HG03439 (cell line): Measurements from ENCODE around the gene AGAP3.

Experiments
- ATAC-seq: cut with Tn5 transposase; IDR thresholded peaks from one replicate; pipeline ENCODE4 v1.9.1; 2021; ENCODE audit warnings: mild to moderate bottlenecking, moderate library complexity; ENCODE audit not compliant: unreplicated experiment

The AGAP3 gene

DNA sequence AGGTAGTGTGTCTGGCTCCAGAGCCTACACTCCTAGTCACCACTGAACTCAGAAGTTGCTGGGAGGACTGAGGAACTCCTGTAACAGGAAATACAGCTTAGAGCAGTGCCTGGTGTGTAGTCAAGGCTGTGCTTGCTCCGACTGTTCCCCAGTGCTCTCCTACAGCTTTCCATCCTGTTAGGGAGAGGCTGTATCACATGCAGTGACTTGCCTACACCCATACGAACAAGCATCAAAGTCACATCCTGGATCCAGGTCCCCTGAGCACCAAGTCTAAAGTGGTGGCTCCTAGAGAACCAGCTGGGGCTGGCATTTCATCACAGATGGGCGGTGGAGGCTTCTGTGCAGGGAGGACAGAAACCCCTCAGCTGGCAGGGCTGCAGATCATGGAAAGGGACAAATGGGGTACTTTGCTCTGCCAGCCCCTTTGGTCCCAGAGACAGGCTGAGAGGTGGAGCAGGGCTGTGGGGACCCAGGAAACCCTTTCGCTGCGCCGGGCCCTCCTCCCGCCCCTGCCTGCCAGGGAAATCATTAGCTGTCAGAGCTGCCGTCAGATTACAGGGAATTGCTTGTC, 93.1 kb downstream of the AGAP3 start:
- ATAC-seq: no peak

DNA sequence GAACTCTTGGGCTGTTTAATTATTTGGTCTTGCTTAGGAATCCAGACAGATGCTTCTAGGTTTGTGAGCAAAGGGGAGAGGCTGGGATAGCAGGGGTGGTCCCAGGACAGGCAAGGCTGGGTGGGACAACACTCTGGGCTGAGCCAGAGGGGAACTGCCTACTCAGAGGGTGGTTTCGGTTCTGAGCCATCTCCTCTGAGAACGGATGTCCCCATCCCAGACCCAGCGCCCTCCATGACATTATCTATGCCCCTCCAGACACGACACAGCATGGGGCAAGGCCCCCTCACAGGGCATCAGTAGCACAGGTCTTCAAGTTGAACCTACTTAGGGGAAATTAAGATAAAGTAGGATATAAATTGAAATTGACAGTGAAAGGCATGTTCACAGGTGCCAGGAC, 93.7 kb downstream of the AGAP3 start:
- ATAC-seq: no peak

DNA sequence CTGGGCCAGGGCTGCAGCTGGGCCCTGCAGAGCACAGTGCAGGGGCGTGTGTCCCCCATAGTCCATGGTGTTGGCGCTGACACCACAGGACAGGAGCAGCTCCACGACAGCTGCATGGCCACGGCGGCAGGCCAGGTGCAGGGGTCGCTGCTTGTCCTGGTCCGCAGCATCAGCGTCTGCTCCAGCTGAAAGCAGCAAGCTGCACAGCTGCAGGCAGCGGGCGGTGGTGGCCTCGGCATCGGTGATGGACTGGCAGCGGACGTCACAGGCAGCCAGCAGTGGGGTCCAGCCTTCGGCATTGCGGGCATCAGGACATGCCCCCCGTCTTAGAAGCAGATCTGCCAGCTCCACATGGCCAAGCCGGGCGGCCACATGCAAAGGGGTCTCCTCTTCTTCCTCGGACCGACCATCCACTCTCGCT, 94.7 kb downstream of the AGAP3 start:
- ATAC-seq: no peak

DNA sequence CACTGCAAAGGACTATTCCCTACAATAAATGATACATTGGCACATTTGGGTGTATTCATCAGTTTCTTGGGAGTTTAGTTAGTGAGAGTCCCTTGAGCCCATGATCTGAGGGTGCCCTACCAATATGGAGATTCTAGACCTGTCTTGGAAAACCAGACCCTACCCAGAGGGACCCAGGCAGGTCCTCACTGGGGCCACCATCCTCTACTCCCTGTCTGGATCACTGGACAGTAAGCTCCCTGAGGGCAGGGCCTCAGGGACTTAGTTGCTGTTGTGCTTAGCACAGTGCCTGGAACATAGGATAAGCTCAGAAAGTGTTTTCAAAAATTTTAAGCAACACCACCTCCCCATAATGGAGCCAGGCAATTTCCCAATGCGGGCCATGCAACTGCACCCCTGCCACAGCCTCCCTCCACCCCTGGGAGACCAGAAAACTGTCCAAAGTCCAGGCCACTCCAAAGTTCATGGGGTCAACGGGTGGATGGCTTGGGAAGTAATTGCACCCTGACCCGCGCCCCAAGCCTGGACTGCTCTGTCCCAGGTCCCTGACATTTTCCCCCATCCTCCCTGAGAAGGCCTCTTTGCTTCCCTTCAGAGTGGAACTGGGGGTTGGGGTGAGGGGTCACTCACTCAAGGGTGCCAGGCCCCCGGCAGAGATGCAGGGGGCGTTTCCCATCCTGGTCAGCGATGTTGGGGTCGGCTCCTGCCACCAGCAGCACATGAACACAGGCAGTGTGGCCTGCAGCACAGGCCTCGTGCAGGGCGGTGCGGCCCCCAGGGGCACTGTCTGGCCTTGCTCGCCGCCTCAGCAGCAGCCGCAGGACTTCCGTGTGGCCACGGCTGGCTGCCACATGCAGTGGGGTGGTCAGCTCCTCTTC, 99.7 kb downstream of the AGAP3 start:
- ATAC-seq: no peak

DNA sequence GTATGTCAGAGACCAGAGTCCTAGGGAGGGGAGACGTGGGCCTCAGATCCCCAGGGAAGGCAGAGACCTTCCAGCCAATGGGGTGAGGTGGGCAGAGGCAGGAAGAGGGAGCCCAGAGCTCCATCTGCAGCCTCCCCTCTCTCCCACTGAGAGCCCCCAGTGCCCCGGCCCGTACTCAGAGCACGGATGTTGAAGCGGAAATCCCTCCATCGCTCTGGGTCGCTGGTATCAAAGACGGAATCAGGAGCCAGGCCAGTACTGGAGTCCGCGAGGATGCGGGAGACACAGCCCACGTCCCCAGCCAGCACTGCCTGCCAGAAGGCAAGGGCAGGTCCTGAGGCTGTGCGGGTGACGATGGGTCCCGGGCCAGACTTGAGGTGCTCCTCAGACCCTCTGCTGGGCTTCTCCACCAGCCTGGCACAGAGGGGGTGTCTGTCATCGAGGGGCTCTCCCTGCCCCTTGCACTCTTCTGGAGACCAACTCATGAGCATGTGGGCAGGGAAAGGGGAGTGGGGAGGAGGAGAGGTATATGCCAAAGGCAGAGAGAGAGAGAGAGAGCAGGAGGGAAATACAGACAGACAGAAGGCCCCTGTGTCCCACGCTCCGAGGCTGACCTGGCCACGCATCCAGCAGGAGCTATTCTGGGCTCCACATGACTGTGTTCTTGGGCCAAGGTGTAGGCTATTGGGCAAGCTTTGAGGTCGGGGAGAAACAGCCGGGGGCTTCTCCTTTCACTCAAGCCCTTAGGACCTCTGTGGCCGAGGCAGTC, 100.5 kb downstream of the AGAP3 start, which contains the start of gene ASB10:
TSS of gene ASB10 (minus strand) at position 611 of the 769 bp plus-strand sequence. CDS start at position 491, 120 bp downstream.
- ATAC-seq: no peak

DNA sequence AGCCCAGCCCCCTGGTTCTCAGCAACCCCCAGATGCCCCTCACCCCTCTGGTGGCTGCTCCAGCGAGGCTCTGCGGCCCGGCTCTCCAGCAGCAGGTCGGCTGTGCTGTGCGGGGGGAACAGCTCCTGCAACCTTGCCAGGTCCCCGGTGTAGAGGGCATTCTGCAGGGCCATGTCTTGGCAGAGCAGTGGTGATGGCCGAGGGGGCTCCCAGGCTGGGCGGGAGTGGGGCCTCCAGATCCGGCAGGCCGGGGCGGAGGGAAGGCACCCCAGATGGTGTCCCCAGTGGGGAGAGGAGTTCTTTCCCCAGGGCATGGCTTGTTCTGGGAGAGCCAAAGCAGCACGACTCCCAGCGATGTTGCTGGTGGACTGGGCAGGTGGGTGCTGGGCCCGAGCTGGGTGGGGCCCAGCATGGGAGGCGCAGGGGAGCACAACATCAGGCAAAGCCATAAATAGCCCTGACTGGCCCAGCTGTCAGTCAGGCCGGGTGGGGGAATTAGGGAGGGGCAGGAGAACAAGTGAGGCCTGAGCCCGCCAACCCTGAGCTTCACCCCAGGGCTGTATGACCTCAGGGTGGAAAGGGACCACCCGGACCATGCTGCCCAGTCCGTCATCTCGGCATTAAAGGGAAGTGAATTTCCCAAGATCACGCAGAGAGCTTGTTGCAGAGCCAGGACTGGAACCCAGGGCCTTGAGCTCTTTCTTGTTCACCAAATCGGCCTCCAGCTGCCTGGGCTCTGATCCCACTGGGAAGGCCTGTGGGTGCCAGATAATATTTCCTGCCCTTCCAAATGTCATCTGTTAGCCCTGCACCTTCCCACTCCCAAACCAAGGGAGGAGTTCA, 101.4 kb downstream of the AGAP3 start:
- ATAC-seq: no peak

DNA sequence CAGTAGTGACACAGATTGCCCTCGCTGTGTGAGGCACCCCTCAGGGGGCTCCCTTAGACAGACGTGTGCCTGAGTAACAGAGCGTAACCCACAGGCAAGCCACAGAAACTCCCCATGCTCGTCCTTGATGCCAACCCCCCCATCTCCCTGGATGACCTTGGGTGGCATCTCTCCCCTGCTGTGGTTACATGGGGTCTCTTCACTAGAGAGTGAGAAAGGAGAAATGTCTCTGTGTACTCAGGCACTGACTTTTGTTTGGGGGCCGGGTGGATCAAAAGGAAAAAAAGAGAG, 101.9 kb downstream of the AGAP3 start:
- ATAC-seq: no peak

DNA sequence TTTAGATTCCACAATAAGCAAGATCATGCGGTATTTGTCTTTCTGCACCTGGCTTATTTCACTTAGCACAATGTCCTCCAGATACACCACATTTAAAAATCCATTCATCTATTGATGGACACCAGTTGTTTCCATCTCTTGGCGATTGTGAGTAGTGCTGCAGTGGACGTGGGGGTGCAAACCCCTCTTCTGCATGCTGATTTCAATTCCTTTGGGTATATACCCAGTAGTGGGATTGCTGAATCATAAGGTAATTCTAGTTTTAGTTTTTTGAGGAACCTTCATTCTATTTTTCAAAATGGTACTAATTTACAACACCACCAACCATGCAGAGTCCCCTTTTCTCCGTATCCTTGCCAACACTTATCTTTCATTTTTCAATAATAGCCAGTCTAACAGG, 102.8 kb downstream of the AGAP3 start:
- no peak for ATAC-seq

DNA sequence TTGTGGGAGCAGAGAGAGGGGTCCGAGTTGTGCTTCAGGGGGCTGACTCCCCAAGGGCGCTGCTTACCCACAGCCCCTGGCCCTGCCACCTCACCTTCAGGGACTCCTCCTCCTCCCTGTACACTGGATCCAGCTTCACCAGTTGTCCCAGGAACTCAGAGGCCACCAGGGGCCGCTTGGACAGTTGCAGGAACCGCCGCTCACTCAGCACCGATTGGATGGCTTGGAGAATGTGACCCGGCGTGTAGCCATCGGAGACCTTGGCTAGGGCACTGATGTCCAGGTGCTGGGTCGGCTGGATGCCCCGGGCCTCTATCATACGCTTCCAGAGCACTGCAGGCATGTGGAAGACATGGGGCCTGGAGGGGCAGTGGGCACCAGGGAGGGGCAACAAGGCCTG, 105.3 kb downstream of the AGAP3 start:
- ATAC-seq: no peak

DNA sequence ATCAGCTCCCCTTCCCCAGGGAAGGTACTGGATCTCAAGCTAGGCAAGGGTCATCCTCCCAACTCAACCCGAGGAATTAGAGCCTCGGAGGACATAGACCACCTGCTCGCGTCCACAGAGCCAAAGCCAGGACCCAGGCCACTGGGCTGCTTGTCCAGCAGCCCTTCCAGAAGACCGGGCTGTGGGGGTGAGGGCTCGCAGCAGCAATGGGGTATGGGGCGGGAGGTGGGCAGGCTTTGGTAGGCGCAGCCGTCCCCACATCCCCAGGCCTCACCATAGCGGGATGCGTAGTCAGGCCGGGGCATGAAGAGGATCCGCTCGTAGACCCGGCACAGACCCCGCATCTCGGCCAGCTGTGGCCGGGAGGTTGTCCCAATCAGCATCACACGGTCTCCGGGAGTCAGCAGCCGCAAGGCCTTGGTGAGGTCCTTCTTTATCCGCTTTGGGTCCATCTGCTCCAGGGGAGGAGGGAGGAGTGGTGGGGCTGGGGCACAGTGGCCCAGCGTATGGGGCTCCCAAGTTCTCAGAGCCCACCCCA, 105.8 kb downstream of the AGAP3 start:
- no peak for ATAC-seq

DNA sequence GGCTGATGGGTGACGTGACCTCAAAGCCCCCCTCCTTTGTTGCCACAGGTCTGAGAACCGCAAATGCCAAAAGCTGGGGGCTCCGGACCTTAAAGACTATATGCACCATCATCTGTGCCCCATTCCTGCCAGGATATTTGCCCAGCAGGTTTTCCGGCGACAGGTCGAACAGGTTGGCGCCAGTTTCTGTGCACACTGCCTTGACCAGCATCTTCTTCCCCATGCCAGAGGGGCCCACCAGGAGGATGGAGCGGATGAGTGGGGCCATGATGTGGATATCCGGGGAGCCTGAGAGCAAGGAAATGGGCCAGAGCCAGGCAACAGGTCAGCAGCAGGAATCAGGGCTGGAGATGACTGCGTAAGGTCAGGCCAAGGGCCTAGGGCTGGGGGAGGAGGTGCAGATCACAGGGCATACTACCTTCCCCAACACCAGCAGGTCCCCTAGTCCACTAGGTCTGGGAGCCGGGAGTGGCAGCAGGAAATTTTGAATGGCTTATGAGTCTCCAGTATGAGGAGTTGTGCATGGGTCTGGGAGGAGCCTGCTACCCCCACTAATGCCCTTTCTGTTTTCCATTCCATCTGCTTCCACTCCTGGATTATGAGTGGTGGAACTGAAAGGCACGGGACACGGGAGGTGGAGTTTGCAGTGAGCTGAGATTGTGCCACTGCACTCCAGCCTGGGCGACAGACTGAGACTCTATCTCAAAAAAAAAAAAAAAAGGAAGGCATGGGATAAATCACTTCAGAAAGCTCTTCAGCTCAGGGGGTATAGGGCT, 107.1 kb downstream of the AGAP3 start:
- no peak for ATAC-seq
